IMR-90 (cell line): ENCODE data around the gene NELFCD. TPM values are rescaled to one million over a fixed set of nuclear protein-coding genes. Genes with fewer than 3 reads are reported as not detected.

Experiments used
- CHD1 ChIP-seq: IDR thresholded peaks from 2 replicates; pipeline ENCODE4 v1.6.1; 2012; ENCODE audit warnings: low read depth, low read length, improper control_type of control experiment
- MAFK ChIP-seq: IDR thresholded peaks from 2 replicates; pipeline ENCODE4 v1.6.1; 2012; ENCODE audit warnings: low read depth, low read length, improper control_type of control experiment
- MAZ ChIP-seq: IDR thresholded peaks from 2 replicates; pipeline ENCODE4 v1.6.1; 2012; ENCODE audit warnings: low read depth, mild to moderate bottlenecking, low read length, improper control_type of control experiment, moderate library complexity, borderline replicate concordance
- POLR2A ChIP-seq: IDR thresholded peaks from 2 replicates; pipeline ENCODE4 v1.6.1; 2012; ENCODE audit warnings: mild to moderate bottlenecking, low read depth, low read length
- polyA plus RNA-seq, 3 experiments: library from polyadenylated mRNA; depleted of rRNA; stranded (reverse); fragments of >200 nt; gene quantifications; 2 replicates each; pipeline ENCODE4 v1.2.3, GENCODE V29; 2012; ENCODE audit warnings: low replicate concordance in 1 of 3
- total RNA-seq: library from RNA; depleted of rRNA; stranded (reverse); fragments of >200 nt; gene quantifications from 2 replicates; pipeline ENCODE4 v1.2.3, GENCODE V29; 2012
- TF ChIP-seq, protein P1 (sequence below): fragments of 150-350 bp; IDR thresholded peaks from 2 replicates; pipeline ENCODE4 v1.6.1; 2016; ENCODE audit warnings: low read depth, mild to moderate bottlenecking, low read length, moderate library complexity, borderline replicate concordance
- TF ChIP-seq, protein P2 (sequence below): fragments of 150-350 bp; IDR thresholded peaks from 2 replicates; pipeline ENCODE4 v1.6.1; 2017; ENCODE audit warnings: mild to moderate bottlenecking, antibody characterized with exemption, low read length, low read depth

The NELFCD gene
- total and polyA plus RNA-seq, 2 of the 4 experiments (the other 2 are of a cell fraction), result 88.9 to 94.1 TPM

- TF ChIP-seq, protein P1, sequence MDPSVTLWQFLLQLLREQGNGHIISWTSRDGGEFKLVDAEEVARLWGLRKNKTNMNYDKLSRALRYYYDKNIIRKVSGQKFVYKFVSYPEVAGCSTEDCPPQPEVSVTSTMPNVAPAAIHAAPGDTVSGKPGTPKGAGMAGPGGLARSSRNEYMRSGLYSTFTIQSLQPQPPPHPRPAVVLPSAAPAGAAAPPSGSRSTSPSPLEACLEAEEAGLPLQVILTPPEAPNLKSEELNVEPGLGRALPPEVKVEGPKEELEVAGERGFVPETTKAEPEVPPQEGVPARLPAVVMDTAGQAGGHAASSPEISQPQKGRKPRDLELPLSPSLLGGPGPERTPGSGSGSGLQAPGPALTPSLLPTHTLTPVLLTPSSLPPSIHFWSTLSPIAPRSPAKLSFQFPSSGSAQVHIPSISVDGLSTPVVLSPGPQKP, result no peak
- TF ChIP-seq CHD1, result no peak
- peak; percentile 86; the same call in 1 of the 2 replicates for TF ChIP-seq MAZ
- no peak for TF ChIP-seq MAFK
- TF ChIP-seq, protein P2, sequence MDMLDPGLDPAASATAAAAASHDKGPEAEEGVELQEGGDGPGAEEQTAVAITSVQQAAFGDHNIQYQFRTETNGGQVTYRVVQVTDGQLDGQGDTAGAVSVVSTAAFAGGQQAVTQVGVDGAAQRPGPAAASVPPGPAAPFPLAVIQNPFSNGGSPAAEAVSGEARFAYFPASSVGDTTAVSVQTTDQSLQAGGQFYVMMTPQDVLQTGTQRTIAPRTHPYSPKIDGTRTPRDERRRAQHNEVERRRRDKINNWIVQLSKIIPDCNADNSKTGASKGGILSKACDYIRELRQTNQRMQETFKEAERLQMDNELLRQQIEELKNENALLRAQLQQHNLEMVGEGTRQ, result no peak
- peak; percentile 60 for TF ChIP-seq POLR2A
Measured at GRCh38 chr20:58980711-58981627, at the start of gene NELFCD (continued).
